ENCODE results near the gene STIM1.

The STIM1 gene

GRCh38 chr11:4083198-4083597 lies 227.7 kb downstream of the STIM1 start:
- no peak overlapping the region for H3K4me3 ChIP-seq (ENCODE audit: low read depth in 1 of 2, low read length in 2 of 2)
- H3K27ac ChIP-seq (ENCODE audit: low read length): no peak overlapping the region
- H3K4me2 ChIP-seq (ENCODE audit: insufficient read depth, low read length): no peak overlapping the region
- no peak overlapping the region for H3K9ac ChIP-seq (ENCODE audit: low read depth, low read length)
- no peak overlapping the region for H2AFZ ChIP-seq (ENCODE audit: low read depth, low read length)
- no peaks in the 10 kb centered on the region for H3K9me3 ChIP-seq (ENCODE audit: insufficient read depth, low read length, severe bottlenecking)
- no peaks in the 10 kb centered on the region for H3K4me1 ChIP-seq (ENCODE audit: insufficient read depth, low read length)
- no peak for ATAC-seq (ENCODE audit: insufficient read depth, low read depth)
- DNase-seq: no peak
- no peaks in the 10 kb centered on the region for H3K79me2 ChIP-seq (ENCODE audit: insufficient read depth, low read length)
- H3K27me3 ChIP-seq (ENCODE audit: insufficient read depth, low read length, poor library complexity): no peaks in the 10 kb centered on the region
- peaks cover 67% of the 10 kb centered on the region for H3K36me3 ChIP-seq (ENCODE audit: insufficient read depth, low read length)
- TF ChIP-seq CTCF (IDR thresholded peaks at IDR 0.05; ENCODE audit: borderline replicate concordance, extremely low read depth, low read length, poor library complexity, severe bottlenecking) (no peak), EZH2 (IDR thresholded peaks at IDR 0.05; ENCODE audit: borderline replicate concordance, low read depth, low read length, severe bottlenecking) (no peak)
- no peaks in the 10 kb centered on the region for H4K20me1 ChIP-seq (ENCODE audit: insufficient read depth, low read length)

GRCh38 chr11:4084406-4085125 lies 229.1 kb downstream of the STIM1 start:
- no peaks in the 10 kb centered on the region for H3K9me3 ChIP-seq (ENCODE audit: insufficient read depth, low read length, severe bottlenecking)
- H4K20me1 ChIP-seq (ENCODE audit: insufficient read depth, low read length): no peaks in the 10 kb centered on the region
- H3K4me1 ChIP-seq (ENCODE audit: insufficient read depth, low read length): no peaks in the 10 kb centered on the region
- H3K27ac ChIP-seq (ENCODE audit: low read length): no peak overlapping the region
- no peaks in the 10 kb centered on the region for H3K27me3 ChIP-seq (ENCODE audit: insufficient read depth, low read length, poor library complexity)
- TF ChIP-seq CTCF (IDR thresholded peaks at IDR 0.05; ENCODE audit: borderline replicate concordance, extremely low read depth, low read length, poor library complexity, severe bottlenecking): no peak
- no peak for TF ChIP-seq EZH2 (IDR thresholded peaks at IDR 0.05; ENCODE audit: borderline replicate concordance, low read depth, low read length, severe bottlenecking)
- DNase-seq: no peak
- no peak overlapping the region for H3K4me2 ChIP-seq (ENCODE audit: insufficient read depth, low read length)
- H3K79me2 ChIP-seq (ENCODE audit: insufficient read depth, low read length): no peaks in the 10 kb centered on the region
- ATAC-seq (ENCODE audit: insufficient read depth, low read depth): no peak
- H3K4me3 ChIP-seq (ENCODE audit: low read depth in 1 of 2, low read length in 2 of 2): no peak overlapping the region
- H3K9ac ChIP-seq (ENCODE audit: low read depth, low read length): no peak overlapping the region
- H3K36me3 ChIP-seq (ENCODE audit: insufficient read depth, low read length): peaks cover 73% of the 10 kb centered on the region
- H2AFZ ChIP-seq (ENCODE audit: low read depth, low read length): no peak overlapping the region

- Histone ChIP-seq H3K9me3 (ENCODE audit: insufficient read depth, low read length, severe bottlenecking) (no peaks in the 10 kb centered on the region), H3K4me2 (ENCODE audit: insufficient read depth, low read length) (no peak overlapping the region), H3K27ac (ENCODE audit: low read length) (no peak overlapping the region), H2AFZ (ENCODE audit: low read depth, low read length) (no peak overlapping the region), H3K79me2 (ENCODE audit: insufficient read depth, low read length) (no peaks in the 10 kb centered on the region), H3K4me3 (ENCODE audit: low read depth in 1 of 2, low read length in 2 of 2) (no peak overlapping the region), H3K9ac (ENCODE audit: low read depth, low read length) (no peak overlapping the region), H3K4me1 (ENCODE audit: insufficient read depth, low read length) (no peaks in the 10 kb centered on the region), H4K20me1 (ENCODE audit: insufficient read depth, low read length) (no peaks in the 10 kb centered on the region), H3K27me3 (ENCODE audit: insufficient read depth, low read length, poor library complexity) (no peaks in the 10 kb centered on the region), H3K36me3 (ENCODE audit: insufficient read depth, low read length) (peaks cover 77% of the 10 kb centered on the region)
- DNase-seq: no peak
- TF ChIP-seq EZH2 (IDR thresholded peaks at IDR 0.05; ENCODE audit: borderline replicate concordance, low read depth, low read length, severe bottlenecking) (no peak), CTCF (IDR thresholded peaks at IDR 0.05; ENCODE audit: borderline replicate concordance, extremely low read depth, low read length, poor library complexity, severe bottlenecking) (no peak)
- ATAC-seq (ENCODE audit: insufficient read depth, low read depth): no peak
These were observed 230.1 kb downstream of the STIM1 start for GRCh38 chr11:4085575-4085974.

Measured in DND-41 (cell line).